ENCODE data around the gene NMNAT3.

Gene NMNAT3

GRCh38 chr3:139677388-139678155 is at the start of gene NMNAT3:
NMNAT3 (minus strand) TSS chr3:139677972; CDS start chr3:139627724, 50,248 bp downstream.
- peak; percentile 70 for DNase-seq

GRCh38 chr3:139721370-139721769 is 43.6 kb upstream of the NMNAT3 start:
- DNase-seq = no peak

- peak; percentile 35 for DNase-seq
Measured at GRCh38 chr3:139718415-139718814, 40.6 kb upstream of the NMNAT3 start.

GRCh38 chr3:139716908-139717485 is 39.2 kb upstream of the NMNAT3 start:
- no peak for DNase-seq

- no peak for DNase-seq
Measured at GRCh38 chr3:139715743-139716360, 38.1 kb upstream of the NMNAT3 start.

GRCh38 chr3:139715166-139715565 is 37.4 kb upstream of the NMNAT3 start:
- no peak for DNase-seq

- DNase-seq = no peak
Measured at GRCh38 chr3:139710212-139710611, 32.4 kb upstream of the NMNAT3 start.

GRCh38 chr3:139705631-139706030 is 27.9 kb upstream of the NMNAT3 start:
- no peak for DNase-seq

- no peak for DNase-seq
Measured at GRCh38 chr3:139696314-139696604, 18.5 kb upstream of the NMNAT3 start.

- DNase-seq = peak; percentile 95
Measured at GRCh38 chr3:139695426-139696313, 17.9 kb upstream of the NMNAT3 start.

- no peak for DNase-seq
Measured at GRCh38 chr3:139695007-139695406, 17.2 kb upstream of the NMNAT3 start.

- no peak for DNase-seq
Measured at GRCh38 chr3:139694542-139694941, 16.8 kb upstream of the NMNAT3 start.

GRCh38 chr3:139691619-139692018 is 13.8 kb upstream of the NMNAT3 start:
- no peak for DNase-seq

GRCh38 chr3:139689708-139690228 is 12.0 kb upstream of the NMNAT3 start:
- no peak for DNase-seq

- DNase-seq = no peak
Measured at GRCh38 chr3:139689122-139689521, 11.3 kb upstream of the NMNAT3 start.

- DNase-seq = no peak
Measured at GRCh38 chr3:139687431-139687830, 9.7 kb upstream of the NMNAT3 start.

- DNase-seq = no peak
Measured at GRCh38 chr3:139686624-139687023, 8.9 kb upstream of the NMNAT3 start.

GRCh38 chr3:139686206-139686605 is 8.4 kb upstream of the NMNAT3 start:
- no peak for DNase-seq

GRCh38 chr3:139679220-139679775 is 1.5 kb upstream of the NMNAT3 start:
- no peak for DNase-seq

GRCh38 chr3:139676632-139677387 is 962 bp downstream of the NMNAT3 start:
- DNase-seq = no peak

GRCh38 chr3:139676108-139676507 is 1.7 kb downstream of the NMNAT3 start:
- no peak for DNase-seq

GRCh38 chr3:139675327-139675726 is 2.4 kb downstream of the NMNAT3 start:
- DNase-seq = no peak
